HG02938 (cell line): Measurements from ENCODE around the gene FLAD1.
"Not testable (repeated sequence)": the region's sequence is repeated elsewhere in the genome, so short reads cannot be mapped to it uniquely, and the experiment has no call there.

Experiments used
- ATAC-seq: cut with Tn5 transposase; IDR thresholded peaks from one replicate; pipeline ENCODE4 v1.9.1; 2021; ENCODE audit warnings: mild to moderate bottlenecking, moderate library complexity; ENCODE audit not compliant: unreplicated experiment

FLAD1 gene

DNA sequence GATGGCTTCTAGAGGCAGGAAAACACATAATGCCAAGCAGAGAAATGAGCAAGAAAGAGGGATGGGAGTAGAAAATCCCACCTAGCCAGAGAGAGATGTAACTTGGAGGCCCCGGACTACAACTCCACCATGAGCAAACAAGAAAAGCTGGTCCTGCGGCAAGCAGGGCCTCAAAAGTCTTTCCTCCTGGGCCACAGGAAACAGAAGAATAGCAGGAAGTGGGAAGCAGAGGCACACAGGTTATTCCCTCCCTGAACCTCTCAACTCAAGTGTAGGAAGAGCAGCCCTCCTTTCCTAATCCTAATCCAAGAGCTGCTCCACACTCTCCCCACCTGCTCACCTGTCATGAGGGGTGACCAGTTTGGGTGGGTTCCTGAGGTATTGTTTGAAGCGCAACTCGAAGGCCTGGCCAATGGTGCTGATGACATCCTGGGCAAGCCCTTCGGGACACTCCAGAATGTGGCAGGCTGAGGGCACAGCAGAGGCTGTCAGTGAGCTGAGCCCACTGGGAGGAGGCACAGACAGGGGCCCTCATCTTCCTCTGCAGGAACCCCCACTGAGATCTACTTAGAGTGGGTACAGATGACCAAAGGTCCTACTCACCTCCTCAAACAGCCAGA, 15.7 kb upstream of the FLAD1 start:
- ATAC-seq: no peak

- no peak for ATAC-seq
Observed at GRCh38 chr1:154968731-154969130, 14.4 kb upstream of the FLAD1 start.

GRCh38 chr1:154969246-154969645, 13.9 kb upstream of the FLAD1 start:
- no peak for ATAC-seq

DNA sequence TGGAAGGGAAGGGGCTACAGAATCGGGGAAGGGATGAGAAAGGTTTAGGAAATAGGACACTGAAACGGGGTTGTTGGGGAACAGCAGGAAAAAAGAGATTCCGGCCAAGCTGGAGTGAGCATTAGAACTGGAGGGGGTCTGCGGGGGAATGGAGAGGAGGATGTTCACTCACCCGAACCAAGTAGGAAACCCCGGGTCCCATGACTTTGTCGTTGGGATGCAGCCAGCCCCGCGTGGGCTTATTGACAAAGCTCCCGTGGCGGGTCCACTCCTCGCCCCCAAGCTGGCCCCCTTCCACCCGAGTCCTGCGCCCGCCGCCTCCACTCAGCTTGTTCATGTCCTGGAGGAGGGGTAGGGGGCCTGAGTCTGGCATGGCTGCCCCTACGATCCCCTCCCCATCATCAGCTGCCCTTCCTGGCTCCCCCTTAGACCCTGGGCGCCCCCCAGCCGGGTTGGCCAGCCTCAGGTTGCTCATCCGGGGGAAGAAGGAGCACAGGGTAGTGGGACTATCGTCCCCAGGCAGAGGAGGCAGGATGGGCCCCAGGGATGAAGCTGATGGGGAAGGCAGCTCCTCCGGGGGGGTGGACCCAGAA, 13.2 kb upstream of the FLAD1 start:
- ATAC-seq: no peak

GRCh38 chr1:154970631-154971340, 12.4 kb upstream of the FLAD1 start, which contains the start of gene SHC1:
SHC1 (minus strand) TSS chr1:154970747; CDS start chr1:154970526, 221 bp downstream.
- no peak for ATAC-seq

DNA sequence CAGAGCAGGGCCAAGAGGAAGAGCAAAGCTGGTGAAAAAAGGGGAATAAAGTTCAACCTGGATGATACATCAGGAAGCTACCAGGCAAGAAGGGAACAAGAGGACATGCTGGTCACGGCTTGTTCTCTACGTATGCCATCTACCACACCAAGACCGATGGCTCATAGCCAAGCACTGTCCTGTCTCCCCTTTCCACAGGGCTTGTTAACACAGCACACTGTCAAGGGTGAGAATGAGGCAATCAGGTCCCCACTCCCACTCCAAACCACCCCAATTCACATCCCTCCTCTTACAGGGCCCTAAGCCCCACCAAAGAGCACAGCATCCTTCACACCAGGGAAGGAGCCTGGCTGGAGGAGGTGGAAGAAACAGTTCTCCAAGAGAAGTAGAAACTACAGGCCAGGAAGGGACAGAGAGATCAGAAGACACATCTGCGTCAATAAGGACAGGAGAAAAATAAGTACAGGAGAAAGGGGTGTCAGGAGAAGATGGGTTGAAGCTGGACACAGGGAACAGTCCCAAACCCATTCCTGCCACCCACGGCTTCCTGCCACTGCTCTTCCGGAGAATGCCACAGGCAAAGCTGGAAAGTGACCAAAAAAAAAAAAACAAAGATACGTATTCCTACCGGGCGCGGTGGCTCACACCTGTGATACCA, 11.7 kb upstream of the FLAD1 start:
- no peak for ATAC-seq

DNA sequence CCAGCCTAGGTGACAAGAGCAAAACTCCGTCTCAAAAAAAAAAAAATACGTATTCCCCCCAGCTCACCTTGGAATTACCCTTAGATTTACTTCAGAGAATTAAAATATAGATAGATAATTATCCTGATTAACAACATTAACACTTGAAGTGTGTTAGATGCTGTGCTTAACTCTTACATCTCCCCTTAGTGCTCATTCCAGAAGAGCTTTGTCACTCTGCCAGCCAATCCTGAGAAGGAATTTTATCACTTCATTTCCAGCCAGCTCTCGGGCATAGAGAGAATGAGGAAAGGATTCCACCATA, 11.0 kb upstream of the FLAD1 start:
- ATAC-seq: no peak

- no peak for ATAC-seq
Observed at GRCh38 chr1:154972517-154973343, 10.4 kb upstream of the FLAD1 start.

- ATAC-seq: peak; percentile 5
Observed at GRCh38 chr1:154973344-154974101, 9.6 kb upstream of the FLAD1 start.

DNA sequence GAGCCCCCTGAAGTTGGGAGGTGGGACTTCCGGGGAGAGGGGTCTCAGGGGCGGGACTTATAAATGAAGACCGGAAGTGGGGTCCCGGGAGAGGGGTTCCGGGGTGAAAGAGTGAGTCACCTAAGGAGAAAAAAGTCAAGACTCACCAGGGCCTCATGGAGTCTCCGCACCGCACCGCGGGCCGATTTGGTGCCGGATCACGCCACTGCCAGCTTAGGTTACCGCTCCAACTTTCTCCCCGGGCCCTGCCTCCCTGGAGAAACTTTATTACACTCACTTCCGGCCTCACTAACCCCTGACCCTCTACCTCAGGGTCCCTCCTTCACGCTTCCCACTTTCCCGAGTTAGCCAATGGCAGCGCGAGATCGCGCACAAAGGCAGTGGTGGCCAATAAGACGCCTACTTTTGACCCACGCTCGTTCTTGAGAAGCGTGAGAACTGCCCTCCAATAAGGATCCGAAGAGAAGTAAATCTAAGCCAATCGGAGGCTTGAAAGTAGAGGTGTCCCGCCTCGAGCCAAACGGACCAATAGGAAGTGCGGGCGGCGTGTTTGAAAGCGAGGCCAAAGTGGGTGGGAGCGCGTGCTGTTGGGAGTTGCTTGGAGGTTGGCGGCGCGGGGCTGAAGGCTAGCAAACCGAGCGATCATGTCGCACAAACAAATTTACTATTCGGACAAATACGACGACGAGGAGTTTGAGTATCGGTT, 8.9 kb upstream of the FLAD1 start, which contains the start of gene CKS1B:
TSS of gene CKS1B (plus strand) at position 580 of the 706 bp plus-strand sequence. CDS start at position 645, 65 bp downstream.
- peak; percentile 78 for ATAC-seq

GRCh38 chr1:154974808-154975408, 8.2 kb upstream of the FLAD1 start:
- peak; percentile 47 for ATAC-seq

GRCh38 chr1:154975409-154976059, 7.6 kb upstream of the FLAD1 start:
- no peak for ATAC-seq

GRCh38 chr1:154977762-154978161, 5.4 kb upstream of the FLAD1 start:
- not testable (repeated sequence) for ATAC-seq

- no peak for ATAC-seq
Observed at GRCh38 chr1:154978360-154978759, 4.8 kb upstream of the FLAD1 start.

- ATAC-seq: no peak
Observed at GRCh38 chr1:154982341-154982740, 803 bp upstream of the FLAD1 start.

GRCh38 chr1:154983776-154984466, 777 bp downstream of the FLAD1 start:
- ATAC-seq: no peak

DNA sequence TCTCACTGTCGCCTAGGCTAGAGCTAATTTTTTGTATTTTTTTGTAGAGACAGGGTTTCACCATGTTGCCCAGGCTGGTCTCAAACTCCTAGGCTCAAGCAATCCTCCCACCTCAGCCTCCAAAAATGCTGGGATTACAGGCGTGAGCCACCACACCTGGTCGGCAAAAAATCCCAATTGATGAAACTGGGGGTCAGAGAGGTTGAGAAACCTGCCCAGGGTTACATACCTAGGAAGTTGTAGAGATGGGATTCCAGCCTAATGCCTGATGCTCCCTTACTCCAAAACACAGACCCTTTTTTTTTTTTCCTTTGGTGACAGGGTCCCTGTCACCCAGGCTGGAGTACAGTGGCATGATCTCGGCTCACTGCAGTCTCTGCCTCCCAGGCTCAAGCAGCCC, 3.6 kb downstream of the FLAD1 start:
- not testable (repeated sequence) for ATAC-seq

- no peak for ATAC-seq
Observed at GRCh38 chr1:154987326-154987725, 4.2 kb downstream of the FLAD1 start.
